LNCaP clone FGC (cell line): ENCODE results near the gene BTBD19.
A peak's percentile ranks its signal among the peaks of the same experiment; 100 is the strongest.
"Not testable (repeated sequence)": the region's sequence is repeated elsewhere in the genome, so short reads cannot be mapped to it uniquely, and the experiment has no call there.

ENCODE experiments used
- DNase-seq: peaks from one replicate; pipeline ENCODE4 v3.0.0-alpha.2; 2011; ENCODE audit warnings: low read depth
- H3K4me3 ChIP-seq: 2 replicates; pipeline ENCODE4 v1.5.1; 2011; ENCODE audit warnings: mild to moderate bottlenecking, low read depth, low read length, control low read depth
- CTCF ChIP-seq: IDR thresholded peaks from 2 replicates; pipeline ENCODE4 v1.5.1; 2012; ENCODE audit warnings: mild to moderate bottlenecking; ENCODE audit not compliant: control insufficient read depth, insufficient read depth; ENCODE audit errors: extremely low read depth

Gene BTBD19

GRCh38 chr1:44788120-44788860 is 20.0 kb upstream of the BTBD19 start, which contains the start of gene BEST4:
BEST4 (minus strand) TSS chr1:44788170; CDS start chr1:44787705, 465 bp downstream.
- TF ChIP-seq CTCF: no peak
- DNase-seq: no peak
- no peak within 1 kb of the TSS for H3K4me3 ChIP-seq

GRCh38 chr1:44790968-44791801 is 17.1 kb upstream of the BTBD19 start:
- no peak for TF ChIP-seq CTCF
- no peak overlapping the region for H3K4me3 ChIP-seq
- DNase-seq: no peak

- H3K4me3 ChIP-seq: no peak overlapping the region
- no peak for TF ChIP-seq CTCF
- DNase-seq: no peak
Observed at GRCh38 chr1:44792736-44793502, 15.4 kb upstream of the BTBD19 start.

- DNase-seq, H3K4me3 ChIP-seq: not testable (repeated sequence)
Observed at GRCh38 chr1:44797886-44798285, 10.4 kb upstream of the BTBD19 start.

- H3K4me3 ChIP-seq: no peak overlapping the region
- no peak for TF ChIP-seq CTCF
- peak; percentile 65 for DNase-seq
Observed at GRCh38 chr1:44798481-44799365, 9.6 kb upstream of the BTBD19 start.

GRCh38 chr1:44799770-44800584 is 8.3 kb upstream of the BTBD19 start, which contains the start of gene PLK3:
PLK3 (plus strand) TSS chr1:44800377; CDS start chr1:44800464, 87 bp downstream.
- peak within 1 kb of the TSS; percentile 61 for H3K4me3 ChIP-seq
- DNase-seq: peak; percentile 90
- TF ChIP-seq CTCF: peak; percentile 93
